ENCODE results near the gene GGCX.
"Not testable (repeated sequence)": the region's sequence is repeated elsewhere in the genome, so short reads cannot be mapped to it uniquely, and the experiment has no call there.

Gene GGCX

GRCh38 chr2:85560812-85561279 lies 447 bp downstream of the GGCX start:
- Histone ChIP-seq H3K36me3 (ENCODE audit: control insufficient read depth, insufficient read depth, low read length) (peaks cover 32% of the 10 kb centered on the region), H3K4me3 (ENCODE audit: low read depth, low read length) (peak overlapping the region; percentile 93), H3K4me1 (ENCODE audit: control insufficient read depth, insufficient read depth, low read length) (no peaks in the 10 kb centered on the region), H3K9ac (ENCODE audit: low read depth, low read length) (peak overlapping the region; percentile 70), H3K27me3 (ENCODE audit: control insufficient read depth, insufficient read depth, low read length) (no peaks in the 10 kb centered on the region), H3K9me3 (ENCODE audit: control insufficient read depth, insufficient read depth, low read length) (no peaks in the 10 kb centered on the region), H3K27ac (ENCODE audit: low read depth, low read length) (peak overlapping the region; percentile 97)

GRCh38 chr2:85560403-85560726 lies 928 bp downstream of the GGCX start:
- 0 out of 2 replicates have a peak overlapping the region, but pooled peaks have one; percentile 70 for H3K9ac ChIP-seq (ENCODE audit: low read depth, low read length)

GRCh38 chr2:85558160-85558559 lies 3.1 kb downstream of the GGCX start:
- Histone ChIP-seq H3K9ac (ENCODE audit: low read depth, low read length) (no peak overlapping the region), H3K27me3 (ENCODE audit: control insufficient read depth, insufficient read depth, low read length) (no peaks in the 10 kb centered on the region), H3K4me3 (ENCODE audit: low read depth, low read length) (no peak overlapping the region), H3K9me3 (ENCODE audit: control insufficient read depth, insufficient read depth, low read length) (no peaks in the 10 kb centered on the region), H3K36me3 (ENCODE audit: control insufficient read depth, insufficient read depth, low read length) (peaks cover 56% of the 10 kb centered on the region), H3K27ac (ENCODE audit: low read depth, low read length) (no peak overlapping the region), H3K4me1 (ENCODE audit: control insufficient read depth, insufficient read depth, low read length) (no peaks in the 10 kb centered on the region)

More at GRCh38 chr2:85560403-85560726, 928 bp downstream of the GGCX start:
- H3K4me1 ChIP-seq (ENCODE audit: control insufficient read depth, insufficient read depth, low read length); H3K27ac ChIP-seq (ENCODE audit: low read depth, low read length); H3K9me3 ChIP-seq (ENCODE audit: control insufficient read depth, insufficient read depth, low read length); H3K27me3 ChIP-seq (ENCODE audit: control insufficient read depth, insufficient read depth, low read length): not testable (repeated sequence)
- Histone ChIP-seq H3K4me3 (ENCODE audit: low read depth, low read length) (peak overlapping the region; percentile 93), H3K36me3 (ENCODE audit: control insufficient read depth, insufficient read depth, low read length) (peaks cover 37% of the 10 kb centered on the region)

- Histone ChIP-seq H3K9ac (ENCODE audit: low read depth, low read length) (no peak overlapping the region), H3K27ac (ENCODE audit: low read depth, low read length) (no peak overlapping the region), H3K9me3 (ENCODE audit: control insufficient read depth, insufficient read depth, low read length) (no peaks in the 10 kb centered on the region), H3K36me3 (ENCODE audit: control insufficient read depth, insufficient read depth, low read length) (peaks cover 66% of the 10 kb centered on the region), H3K4me1 (ENCODE audit: control insufficient read depth, insufficient read depth, low read length) (no peaks in the 10 kb centered on the region), H3K27me3 (ENCODE audit: control insufficient read depth, insufficient read depth, low read length) (no peaks in the 10 kb centered on the region), H3K4me3 (ENCODE audit: low read depth, low read length) (no peak overlapping the region)
These were observed 4.2 kb downstream of the GGCX start for GRCh38 chr2:85557130-85557529.

GRCh38 chr2:85554980-85555612 lies 6.2 kb downstream of the GGCX start:
- H3K4me3 ChIP-seq (ENCODE audit: low read depth, low read length): no peak overlapping the region
- no peak overlapping the region for H3K9ac ChIP-seq (ENCODE audit: low read depth, low read length)
- H3K4me1 ChIP-seq (ENCODE audit: control insufficient read depth, insufficient read depth, low read length): no peaks in the 10 kb centered on the region
- H3K27ac ChIP-seq (ENCODE audit: low read depth, low read length): no peak overlapping the region
- H3K36me3 ChIP-seq (ENCODE audit: control insufficient read depth, insufficient read depth, low read length): peaks cover 85% of the 10 kb centered on the region
- H3K9me3 ChIP-seq (ENCODE audit: control insufficient read depth, insufficient read depth, low read length): no peaks in the 10 kb centered on the region
- no peaks in the 10 kb centered on the region for H3K27me3 ChIP-seq (ENCODE audit: control insufficient read depth, insufficient read depth, low read length)

- H3K9ac ChIP-seq (ENCODE audit: low read depth, low read length): no peak overlapping the region
- H3K4me3 ChIP-seq (ENCODE audit: low read depth, low read length): no peak overlapping the region
- H3K9me3 ChIP-seq (ENCODE audit: control insufficient read depth, insufficient read depth, low read length): no peaks in the 10 kb centered on the region
- no peak overlapping the region for H3K27ac ChIP-seq (ENCODE audit: low read depth, low read length)
- no peaks in the 10 kb centered on the region for H3K4me1 ChIP-seq (ENCODE audit: control insufficient read depth, insufficient read depth, low read length)
- peaks cover 88% of the 10 kb centered on the region for H3K36me3 ChIP-seq (ENCODE audit: control insufficient read depth, insufficient read depth, low read length)
- H3K27me3 ChIP-seq (ENCODE audit: control insufficient read depth, insufficient read depth, low read length): no peaks in the 10 kb centered on the region
These were observed 8.1 kb downstream of the GGCX start for GRCh38 chr2:85553184-85553583.

- Histone ChIP-seq H3K27me3 (ENCODE audit: control insufficient read depth, insufficient read depth, low read length) (no peaks in the 10 kb centered on the region), H3K4me1 (ENCODE audit: control insufficient read depth, insufficient read depth, low read length) (no peaks in the 10 kb centered on the region), H3K27ac (ENCODE audit: low read depth, low read length) (no peak overlapping the region), H3K9ac (ENCODE audit: low read depth, low read length) (no peak overlapping the region), H3K36me3 (ENCODE audit: control insufficient read depth, insufficient read depth, low read length) (peaks cover 77% of the 10 kb centered on the region), H3K9me3 (ENCODE audit: control insufficient read depth, insufficient read depth, low read length) (no peaks in the 10 kb centered on the region), H3K4me3 (ENCODE audit: low read depth, low read length) (no peak overlapping the region)
These were observed 9.3 kb downstream of the GGCX start for GRCh38 chr2:85551698-85552678.

- no peaks in the 10 kb centered on the region for H3K27me3 ChIP-seq (ENCODE audit: control insufficient read depth, insufficient read depth, low read length)
- no peak overlapping the region for H3K4me3 ChIP-seq (ENCODE audit: low read depth, low read length)
- no peak overlapping the region for H3K9ac ChIP-seq (ENCODE audit: low read depth, low read length)
- no peaks in the 10 kb centered on the region for H3K4me1 ChIP-seq (ENCODE audit: control insufficient read depth, insufficient read depth, low read length)
- peaks cover 68% of the 10 kb centered on the region for H3K36me3 ChIP-seq (ENCODE audit: control insufficient read depth, insufficient read depth, low read length)
- no peaks in the 10 kb centered on the region for H3K9me3 ChIP-seq (ENCODE audit: control insufficient read depth, insufficient read depth, low read length)
- H3K27ac ChIP-seq (ENCODE audit: low read depth, low read length): peak overlapping the region; percentile 8
These were observed 10.8 kb downstream of the GGCX start for GRCh38 chr2:85550486-85550885.

GRCh38 chr2:85549826-85550225 lies 11.5 kb downstream of the GGCX start:
- no peaks in the 10 kb centered on the region for H3K27me3 ChIP-seq (ENCODE audit: control insufficient read depth, insufficient read depth, low read length)
- no peaks in the 10 kb centered on the region for H3K4me1 ChIP-seq (ENCODE audit: control insufficient read depth, insufficient read depth, low read length)
- H3K9me3 ChIP-seq (ENCODE audit: control insufficient read depth, insufficient read depth, low read length): no peaks in the 10 kb centered on the region
- peak overlapping the region; percentile 9 for H3K27ac ChIP-seq (ENCODE audit: low read depth, low read length)
- H3K36me3 ChIP-seq (ENCODE audit: control insufficient read depth, insufficient read depth, low read length): peaks cover 68% of the 10 kb centered on the region
- no peak overlapping the region for H3K9ac ChIP-seq (ENCODE audit: low read depth, low read length)
- H3K4me3 ChIP-seq (ENCODE audit: low read depth, low read length): no peak overlapping the region

- Histone ChIP-seq H3K27me3 (ENCODE audit: control insufficient read depth, insufficient read depth, low read length) (no peaks in the 10 kb centered on the region), H3K4me3 (ENCODE audit: low read depth, low read length) (no peak overlapping the region), H3K9me3 (ENCODE audit: control insufficient read depth, insufficient read depth, low read length) (no peaks in the 10 kb centered on the region), H3K4me1 (ENCODE audit: control insufficient read depth, insufficient read depth, low read length) (no peaks in the 10 kb centered on the region), H3K36me3 (ENCODE audit: control insufficient read depth, insufficient read depth, low read length) (peaks cover 68% of the 10 kb centered on the region), H3K9ac (ENCODE audit: low read depth, low read length) (no peak overlapping the region), H3K27ac (ENCODE audit: low read depth, low read length) (no peak overlapping the region)
These were observed 12.2 kb downstream of the GGCX start for GRCh38 chr2:85549095-85549494.

GRCh38 chr2:85548608-85548900 lies 12.7 kb downstream of the GGCX start:
- Histone ChIP-seq H3K9ac (ENCODE audit: low read depth, low read length) (no peak overlapping the region), H3K4me1 (ENCODE audit: control insufficient read depth, insufficient read depth, low read length) (no peaks in the 10 kb centered on the region), H3K9me3 (ENCODE audit: control insufficient read depth, insufficient read depth, low read length) (no peaks in the 10 kb centered on the region), H3K27me3 (ENCODE audit: control insufficient read depth, insufficient read depth, low read length) (no peaks in the 10 kb centered on the region), H3K36me3 (ENCODE audit: control insufficient read depth, insufficient read depth, low read length) (peaks cover 69% of the 10 kb centered on the region), H3K4me3 (ENCODE audit: low read depth, low read length) (no peak overlapping the region), H3K27ac (ENCODE audit: low read depth, low read length) (no peak overlapping the region)
